ENCODE data around the gene GYPA.
"Not testable (repeated sequence)": the region's sequence is repeated elsewhere in the genome, so short reads cannot be mapped to it uniquely, and the experiment has no call there.

The GYPA gene

GRCh38 chr4:144128709-144129320 lies 11.7 kb downstream of the GYPA start:
- not testable (repeated sequence) for FAIRE-seq

- not testable (repeated sequence) for FAIRE-seq
These were observed 15.4 kb downstream of the GYPA start for GRCh38 chr4:144125109-144125508.

DNA sequence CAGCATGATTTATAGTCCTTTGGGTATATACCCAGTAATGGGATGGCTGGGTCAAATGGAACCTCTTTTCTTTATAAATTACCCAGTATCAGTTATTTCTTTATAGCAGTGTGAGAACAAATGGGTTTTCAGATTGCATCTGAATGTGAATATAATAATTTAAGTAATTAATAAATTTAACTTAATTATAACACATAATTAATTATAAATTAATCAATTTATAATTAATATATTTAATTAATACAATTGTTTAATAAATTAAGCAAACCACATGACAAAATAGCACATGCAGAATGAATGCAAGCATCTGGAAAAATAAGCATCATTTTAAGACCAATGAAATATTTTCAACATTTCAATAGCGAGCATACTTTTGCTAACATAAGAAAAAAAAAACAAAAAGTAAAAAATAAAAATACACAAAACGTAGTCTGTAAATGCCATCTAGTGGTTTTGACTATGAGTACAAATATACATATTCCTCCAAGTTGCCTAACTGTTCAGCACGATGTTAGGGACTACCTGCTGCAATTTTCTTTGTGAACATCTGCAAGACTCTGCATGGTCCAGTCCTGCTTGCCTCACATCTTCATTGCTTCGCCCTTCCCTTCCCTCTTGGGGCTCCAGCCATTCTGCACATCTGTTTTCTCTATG lies 16.4 kb downstream of the GYPA start:
- FAIRE-seq = not testable (repeated sequence)

DNA sequence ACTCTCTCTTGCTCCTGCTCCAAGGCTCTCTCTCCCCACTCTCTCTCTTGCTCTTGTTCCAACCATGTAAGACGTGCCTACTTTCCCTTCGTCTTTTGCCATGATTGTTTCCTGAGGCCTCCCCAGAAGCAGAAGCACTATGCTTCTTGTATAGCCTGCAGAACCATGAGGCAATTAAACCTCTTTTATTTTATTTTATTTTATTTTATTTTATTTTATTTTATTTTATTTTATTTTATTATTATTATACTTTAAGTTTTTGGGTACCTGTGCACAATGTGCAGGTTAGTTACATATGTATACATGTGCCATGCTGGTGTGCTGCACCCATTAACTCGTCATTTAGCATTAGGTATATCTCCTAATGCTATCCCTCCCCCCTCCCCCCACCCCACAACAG lies 17.2 kb downstream of the GYPA start:
- FAIRE-seq = not testable (repeated sequence)

- not testable (repeated sequence) for FAIRE-seq
These were observed 20.8 kb downstream of the GYPA start for GRCh38 chr4:144119752-144120151.

DNA sequence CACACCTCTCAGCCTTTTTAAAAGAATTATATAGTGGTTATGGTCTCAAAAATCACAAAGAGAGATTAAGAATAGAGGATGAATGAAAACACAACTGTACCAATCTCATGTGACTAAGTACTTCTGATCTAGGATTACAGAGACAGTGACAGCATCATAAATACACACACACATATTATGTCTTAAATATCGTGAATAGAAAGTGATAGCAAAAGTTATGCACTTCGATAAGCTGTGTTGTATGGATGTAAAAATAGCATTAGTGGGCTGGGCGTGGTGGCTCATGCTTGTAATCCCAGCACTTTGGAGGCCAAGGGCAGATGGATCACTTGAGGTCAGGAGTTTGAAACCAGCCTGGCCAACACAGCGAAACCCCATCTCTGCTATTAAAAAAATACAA lies 25.0 kb downstream of the GYPA start:
- FAIRE-seq = no peak

- FAIRE-seq = no peak
These were observed 27.0 kb downstream of the GYPA start for GRCh38 chr4:144113546-144113945.

DNA sequence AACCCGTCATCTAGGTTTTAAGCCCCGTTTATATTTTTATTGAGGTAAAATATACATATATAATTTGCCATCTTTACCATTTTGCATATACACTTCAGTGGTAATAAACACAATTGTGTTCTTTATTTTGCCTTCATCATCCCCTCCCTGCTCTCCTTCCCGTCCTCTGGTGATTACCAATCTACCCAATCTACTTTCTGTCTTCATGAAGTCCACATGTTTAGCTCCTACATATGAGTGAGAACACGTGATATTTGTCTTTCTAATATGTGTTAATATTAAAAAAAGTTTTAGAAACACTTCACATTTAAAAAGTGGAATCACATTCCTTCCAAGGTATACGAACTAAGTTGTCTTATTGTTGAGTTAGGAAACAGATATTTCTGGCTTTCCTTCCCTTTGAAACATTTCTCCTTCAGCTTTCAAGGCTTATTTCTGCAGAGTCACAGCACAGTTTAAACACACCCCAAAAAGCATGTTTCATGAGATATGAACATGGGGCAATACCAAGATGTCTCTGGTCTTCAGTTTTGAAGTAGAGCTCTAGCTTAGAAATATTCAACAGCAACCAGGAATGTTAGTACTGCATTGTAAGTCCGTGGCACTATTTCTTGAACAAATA lies 35.9 kb downstream of the GYPA start:
- FAIRE-seq = no peak

DNA sequence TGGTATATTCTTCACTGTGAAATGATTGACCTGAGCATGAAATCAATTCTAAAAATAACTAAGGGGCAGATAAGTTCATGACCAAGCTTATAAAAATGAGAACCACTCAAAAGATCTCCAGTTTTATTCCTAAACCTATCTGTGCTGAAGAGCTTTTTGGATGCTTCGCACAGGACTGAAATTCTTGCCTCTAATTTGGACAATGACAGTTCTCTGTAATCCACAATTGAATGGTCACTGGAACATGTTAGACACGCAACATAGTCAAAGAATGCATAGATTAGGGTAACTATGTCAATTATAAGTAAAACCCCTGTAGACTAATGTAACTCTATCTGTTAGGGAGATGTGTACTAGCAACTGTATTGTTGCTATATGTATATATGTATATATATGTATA lies 42.7 kb downstream of the GYPA start:
- not testable (repeated sequence) for FAIRE-seq

DNA sequence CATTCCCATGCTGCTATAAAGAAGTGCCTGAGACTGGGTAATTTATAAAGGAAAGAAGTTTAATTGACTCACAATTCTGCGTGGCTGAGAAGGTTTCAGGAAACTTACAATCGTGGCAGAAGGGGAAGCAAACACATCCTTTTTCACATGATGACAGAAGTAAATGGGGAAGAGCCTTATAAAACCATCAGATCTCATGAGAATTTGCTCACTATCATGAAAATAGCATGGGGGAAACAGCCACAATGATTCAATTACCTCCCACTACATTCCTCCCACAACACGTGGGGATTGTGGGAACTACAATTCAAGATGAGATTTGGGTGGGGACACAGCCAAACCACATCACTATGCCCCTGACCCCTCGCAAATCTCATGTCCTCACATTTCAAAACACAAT lies 46.5 kb downstream of the GYPA start:
- FAIRE-seq = not testable (repeated sequence)

DNA sequence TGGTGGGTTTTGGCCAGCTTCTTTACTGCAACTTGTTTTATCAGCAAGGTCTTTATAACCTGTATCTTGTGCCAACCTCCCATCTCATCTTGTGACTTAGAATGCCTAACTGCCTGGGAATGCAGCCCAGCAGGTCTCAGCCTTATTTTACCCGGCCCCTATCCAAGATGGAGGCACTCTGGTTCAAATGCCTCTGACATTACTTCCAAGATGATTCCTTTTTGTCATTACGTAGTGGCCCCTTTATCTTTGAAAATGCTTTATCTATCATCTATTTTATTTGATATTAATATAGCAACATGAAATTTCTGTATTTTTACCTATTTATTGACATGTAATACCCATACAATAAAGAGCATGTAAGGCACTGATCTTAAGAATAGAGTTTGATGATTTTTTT lies 49.3 kb downstream of the GYPA start:
- FAIRE-seq = not testable (repeated sequence)

DNA sequence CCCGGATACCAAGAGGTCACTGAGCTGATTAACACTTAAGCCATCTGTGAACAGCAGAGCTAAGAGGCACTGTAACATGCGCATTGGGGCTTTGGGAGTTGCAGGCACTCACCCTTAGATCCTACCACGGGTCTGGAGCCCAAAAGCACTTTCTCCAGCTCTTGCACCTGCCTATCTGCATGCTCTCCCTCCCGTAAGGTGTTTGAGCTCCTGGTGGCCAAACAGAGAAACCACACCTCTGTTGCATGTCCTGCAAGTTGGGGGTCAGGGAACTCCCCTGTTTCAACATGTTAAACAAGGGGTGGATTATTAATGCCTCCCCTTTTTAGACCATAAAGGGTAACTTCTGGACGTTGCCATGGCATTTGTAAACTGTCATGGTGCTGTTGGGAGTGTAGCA lies 49.8 kb downstream of the GYPA start:
- no peak for FAIRE-seq

- FAIRE-seq = not testable (repeated sequence)
These were observed 58.5 kb downstream of the GYPA start for GRCh38 chr4:144082053-144082452.

DNA sequence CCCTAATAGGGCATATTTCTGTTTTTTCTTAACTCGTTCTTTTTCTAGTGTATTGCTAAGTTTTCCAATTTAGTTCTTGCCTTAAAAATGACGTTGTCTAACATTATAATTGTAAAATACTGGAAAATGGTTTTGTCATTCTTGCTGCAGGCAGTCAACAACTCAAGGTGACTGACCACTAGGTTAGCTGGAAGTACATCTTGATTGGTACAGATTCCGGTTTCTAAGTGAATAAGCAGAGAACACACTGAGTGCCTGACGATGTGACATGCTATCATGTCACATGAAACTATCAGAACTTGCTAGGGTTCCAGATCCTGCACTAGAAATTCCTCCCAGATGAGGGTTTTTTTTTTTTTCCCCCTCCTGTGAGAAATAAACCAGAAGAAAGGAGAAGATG lies 60.4 kb downstream of the GYPA start:
- FAIRE-seq = not testable (repeated sequence)

- not testable (repeated sequence) for FAIRE-seq
These were observed 61.8 kb downstream of the GYPA start for GRCh38 chr4:144078746-144079145.

DNA sequence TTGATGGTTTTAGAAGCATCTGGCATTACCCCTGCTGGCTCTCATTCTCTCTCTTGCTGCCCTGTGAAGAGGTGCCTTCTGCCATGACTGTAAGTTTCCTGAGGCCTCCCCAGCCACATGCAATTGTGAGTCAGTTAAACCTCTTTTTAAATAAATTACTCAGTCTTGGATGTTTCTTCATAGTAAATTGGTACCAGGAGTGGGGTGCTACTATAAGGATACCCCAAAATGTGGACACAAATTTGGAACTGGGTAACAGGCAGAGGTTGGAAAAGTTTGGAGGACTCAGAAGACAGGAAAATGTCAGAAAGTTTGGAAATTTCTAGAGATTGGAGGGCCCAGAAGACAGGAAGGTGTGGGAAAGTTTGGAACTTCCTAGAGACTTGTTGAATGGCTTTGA lies 79.0 kb downstream of the GYPA start:
- not testable (repeated sequence) for FAIRE-seq

DNA sequence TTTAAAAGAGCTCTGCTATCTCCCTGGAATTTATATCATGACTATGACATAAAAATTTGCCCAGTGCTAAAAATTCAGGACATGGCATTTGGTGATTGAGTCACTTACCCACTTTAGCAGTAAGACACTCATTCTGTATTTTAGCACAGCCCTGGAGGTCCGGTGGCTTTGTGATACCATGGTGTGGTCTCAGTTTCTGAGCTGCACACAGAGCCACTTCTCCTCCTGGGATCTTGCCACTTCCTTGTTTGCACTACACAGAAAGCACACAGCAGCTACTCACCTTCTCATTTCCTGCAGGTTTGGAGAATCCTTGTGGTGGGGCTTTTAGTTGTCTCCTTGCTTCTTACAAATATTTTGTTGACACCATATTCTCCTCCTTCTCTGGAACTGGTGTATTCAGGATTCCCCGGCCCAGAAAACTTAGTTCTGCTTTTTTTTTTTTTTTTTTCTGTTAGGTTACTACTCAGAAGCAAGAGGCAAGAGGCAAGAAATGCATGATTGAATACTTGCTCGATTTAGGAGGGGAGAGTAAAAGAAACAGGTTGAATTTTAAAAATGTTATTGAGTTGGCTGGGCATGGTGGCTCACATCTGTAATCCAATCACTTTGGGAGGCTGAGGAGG lies 80.2 kb downstream of the GYPA start:
- FAIRE-seq = not testable (repeated sequence)

Measured in TTC549 (cell line).